Ishikawa (cell line): ENCODE measurements around the gene ZPBP2.

Experiments used
- EGR1 ChIP-seq: IDR thresholded peaks from 2 replicates; pipeline ENCODE4 v1.6.1; 2012
- RAD21 ChIP-seq: IDR thresholded peaks from 2 replicates; pipeline ENCODE4 v1.6.1; 2012; ENCODE audit warnings: low read depth
- TAF1 ChIP-seq: IDR thresholded peaks from 2 replicates; pipeline ENCODE4 v1.6.1; 2012; ENCODE audit warnings: low read depth, mild to moderate bottlenecking
- TCF12 ChIP-seq: IDR thresholded peaks from 2 replicates; pipeline ENCODE4 v1.6.1; 2012; ENCODE audit warnings: low read depth
- YY1 ChIP-seq: IDR thresholded peaks from 2 replicates; pipeline ENCODE4 v1.6.1; 2012; ENCODE audit warnings: low read depth
- TF ChIP-seq, protein P1 (sequence below): IDR thresholded peaks from 2 replicates; pipeline ENCODE4 v1.6.1; 2012; ENCODE audit warnings: low read depth, mild to moderate bottlenecking

- TF ChIP-seq RAD21 (no peak), TCF12 (no peak), TAF1 (no peak), EGR1 (no peak), YY1 (no peak)
- TF ChIP-seq, protein P1, sequence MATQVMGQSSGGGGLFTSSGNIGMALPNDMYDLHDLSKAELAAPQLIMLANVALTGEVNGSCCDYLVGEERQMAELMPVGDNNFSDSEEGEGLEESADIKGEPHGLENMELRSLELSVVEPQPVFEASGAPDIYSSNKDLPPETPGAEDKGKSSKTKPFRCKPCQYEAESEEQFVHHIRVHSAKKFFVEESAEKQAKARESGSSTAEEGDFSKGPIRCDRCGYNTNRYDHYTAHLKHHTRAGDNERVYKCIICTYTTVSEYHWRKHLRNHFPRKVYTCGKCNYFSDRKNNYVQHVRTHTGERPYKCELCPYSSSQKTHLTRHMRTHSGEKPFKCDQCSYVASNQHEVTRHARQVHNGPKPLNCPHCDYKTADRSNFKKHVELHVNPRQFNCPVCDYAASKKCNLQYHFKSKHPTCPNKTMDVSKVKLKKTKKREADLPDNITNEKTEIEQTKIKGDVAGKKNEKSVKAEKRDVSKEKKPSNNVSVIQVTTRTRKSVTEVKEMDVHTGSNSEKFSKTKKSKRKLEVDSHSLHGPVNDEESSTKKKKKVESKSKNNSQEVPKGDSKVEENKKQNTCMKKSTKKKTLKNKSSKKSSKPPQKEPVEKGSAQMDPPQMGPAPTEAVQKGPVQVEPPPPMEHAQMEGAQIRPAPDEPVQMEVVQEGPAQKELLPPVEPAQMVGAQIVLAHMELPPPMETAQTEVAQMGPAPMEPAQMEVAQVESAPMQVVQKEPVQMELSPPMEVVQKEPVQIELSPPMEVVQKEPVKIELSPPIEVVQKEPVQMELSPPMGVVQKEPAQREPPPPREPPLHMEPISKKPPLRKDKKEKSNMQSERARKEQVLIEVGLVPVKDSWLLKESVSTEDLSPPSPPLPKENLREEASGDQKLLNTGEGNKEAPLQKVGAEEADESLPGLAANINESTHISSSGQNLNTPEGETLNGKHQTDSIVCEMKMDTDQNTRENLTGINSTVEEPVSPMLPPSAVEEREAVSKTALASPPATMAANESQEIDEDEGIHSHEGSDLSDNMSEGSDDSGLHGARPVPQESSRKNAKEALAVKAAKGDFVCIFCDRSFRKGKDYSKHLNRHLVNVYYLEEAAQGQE, result no peak
These were observed 1.8 kb upstream of the ZPBP2 start for GRCh38 chr17:39866013-39866730.
